Measurements from ENCODE around the gene CST9L. TPM values are rescaled to one million over a fixed set of nuclear protein-coding genes. Genes with fewer than 3 reads are reported as not detected.
"Not testable (repeated sequence)": the region's sequence is repeated elsewhere in the genome, so short reads cannot be mapped to it uniquely, and the experiment has no call there.

CST9L gene
- total and polyA plus RNA-seq, 2 of the 13 experiments (the other 11 are each of a cell fraction or from before 2014, with no cell fraction given): 0.15 TPM; not detected in 1

GRCh38 chr20:23582293-23582692, 14.0 kb upstream of the CST9L start (continued):
- TF ChIP-seq ZFP91 (CRISPR knock-in tag; IDR thresholded peaks at IDR 0.05; ENCODE audit: borderline replicate concordance): no peak
- TF ChIP-seq ETV6 (CRISPR knock-in tag; conservative IDR thresholded peaks at IDR 0.05): no peak

- POLR2A ChIA-PET; in situ Hi-C loops (cut with HindIII; ENCODE audit: extremely low pct_ligation_motif_present, low pct_unique_long_range_greater_than_20kb); H3K9ac ChIP-seq (ENCODE audit: insufficient read depth, low read depth, low read length); CTCF ChIA-PET (ENCODE audit: low intra/inter-chr PET ratio, low total read pairs); H3K27me3 ChIP-seq (ENCODE audit: control insufficient read depth in 1 of 2, insufficient read depth in 2 of 2, low read length in 2 of 2); intact Hi-C loops (cut with micrococcal nuclease; ENCODE audit: unreplicated experiment); H3K36me3 ChIP-seq (replicated peaks in 1 of 2; ENCODE audit: control insufficient read depth in 1 of 2, insufficient read depth in 2 of 2, low read length in 2 of 2); BruUV-seq (replicated peaks); H3K4me2 ChIP-seq (ENCODE audit: low read depth, low read length); H4K20me1 ChIP-seq (ENCODE audit: insufficient read depth, low read length); H3K27ac ChIP-seq (ENCODE audit: extremely low read length, insufficient read depth, low read length); ATAC-seq; H3K9me3 ChIP-seq (ENCODE audit: low read length); FAIRE-seq; DNase-seq (ENCODE audit: low spot score); H2AFZ ChIP-seq (ENCODE audit: low read length); H3K4me3 ChIP-seq (replicated peaks in 1 of 3; ENCODE audit: insufficient read depth in 1 of 3, low read depth in 2 of 3, low read length in 3 of 3); H3K79me2 ChIP-seq (ENCODE audit: insufficient read depth, low read length): not testable (repeated sequence)
- peaks cover 40% of the 10 kb centered on the region for H3K4me1 ChIP-seq (ENCODE audit: insufficient read depth, low read length)
- 0 out of 2 replicates have a peak, but pooled peaks have one; percentile 11 for TF ChIP-seq ZNF788 (CRISPR knock-in tag; IDR thresholded peaks at IDR 0.05; ENCODE audit: borderline replicate concordance)
- 0 out of 2 replicates have a peak, but pooled peaks have one; percentile 16 for TF ChIP-seq ZNF687 (CRISPR knock-in tag; IDR thresholded peaks at IDR 0.05)
- peak; percentile 66 for TF ChIP-seq NFE2L2 (IDR thresholded peaks at IDR 0.05; ENCODE audit: low read length)
- WGBS (ENCODE audit: low lambda C conversion rate): 85% methylated on average over 8 of the region's 9 CpGs
Observed at GRCh38 chr20:23581833-23582232, 13.5 kb upstream of the CST9L start.
